A549 (cell line): Measurements from ENCODE around the gene POLR2B. TPM values are rescaled to one million over a fixed set of nuclear protein-coding genes. Genes with fewer than 3 reads are reported as not detected.
A peak's percentile ranks its signal among the peaks of the same experiment; 100 is the strongest.

Experiments used
- ATAC-seq, 2 experiments: fragments of 200-7000 bp in 1 of 2; fragments of >200 bp in 1 of 2; cut with Nextera tagmentation in 1 of 2; cut with Tn5 transposase in 1 of 2; 3 replicates each; pipeline versions ENCODE4 v1.8.0 to v1.9.1; 2018 to 2020; ENCODE audit warnings: mild to moderate bottlenecking in 1 of 2, moderate library complexity in 1 of 2
- CTCF ChIA-PET: fragments of 300-600 bp; sonication (Branson Sonifier 250); formaldehyde crosslinking; extraction: SDS; loops from one replicate; lab custom pipeline; 2021; ENCODE audit warnings: antibody characterized with exemption, inconsistent platforms; lab: Yijun Ruan, JAX
- POLR2A ChIA-PET: fragments of 350-600 bp; formaldehyde crosslinking; extraction: SDS; loops from one replicate; lab custom pipeline; 2021; ENCODE audit warnings: antibody characterized with exemption, inconsistent platforms; lab: Yijun Ruan, JAX
- DNase-seq, 2 experiments: peaks; one replicate each; pipeline versions ENCODE4 v3.0.0 to v3.0.0-alpha.2; 2011 to 2016; ENCODE audit warnings: low read depth in 1 of 2, low spot score in 1 of 2
- FAIRE-seq: peaks from 2 replicates; lab custom pipeline; 2011; peaks lifted over from hg19 to GRCh38; lab: Jason Lieb, UNC
- H3K27ac ChIP-seq, 2 experiments: fragments of >200 bp; sonication (Bioruptor Twin); formaldehyde crosslinking; 3 replicates each; pipeline ENCODE4 v1.5.1; 2016 to 2017
- H3K4me1 ChIP-seq: fragments of >200 bp; sonication (Bioruptor Twin); formaldehyde crosslinking; 3 replicates; pipeline ENCODE4 v1.6.1; 2016
- H3K4me2 ChIP-seq: fragments of >200 bp; sonication (Bioruptor Twin); formaldehyde crosslinking; 3 replicates; pipeline ENCODE4 v1.6.1; 2016
- H3K4me3 ChIP-seq: fragments of >200 bp; sonication (Bioruptor Twin); formaldehyde crosslinking; 3 replicates; pipeline ENCODE4 v1.5.1; 2016
- H3K9me3 ChIP-seq: fragments of >200 bp; sonication (Bioruptor Twin); formaldehyde crosslinking; 3 replicates; pipeline ENCODE4 v1.6.1; 2016
- BHLHE40 ChIP-seq: IDR thresholded peaks from 2 replicates; pipeline ENCODE4 v1.6.1; 2012; ENCODE audit warnings: low read depth, low read length, inconsistent platforms
- CBX8 ChIP-seq: fragments of 200-600 bp; sonication (generic); IDR thresholded peaks from 2 replicates; pipeline ENCODE4 v1.6.1; 2016
- CEBPB ChIP-seq, 2 experiments: fragments of >200 bp in 1 of 2; sonication (Bioruptor Twin) in 1 of 2; formaldehyde crosslinking in 1 of 2; IDR thresholded peaks; 2 replicates each; pipeline ENCODE4 v1.6.1; 2012 to 2016
- CHD2 ChIP-seq: fragments of 150-350 bp; IDR thresholded peaks from 2 replicates; pipeline ENCODE4 v1.6.1; 2014; ENCODE audit warnings: low read length; ENCODE audit not compliant: partially characterized antibody
- CHD4 ChIP-seq: fragments of 200-600 bp; sonication (generic); IDR thresholded peaks from 2 replicates; pipeline ENCODE4 v1.6.1; 2016; ENCODE audit warnings: antibody characterized with exemption, mild to moderate bottlenecking, borderline replicate concordance
- EHF ChIP-seq: fragments of 250-450 bp; sonication (Bioruptor Pico); IDR thresholded peaks from 2 replicates; pipeline ENCODE4 v1.5.0; 2020; ENCODE audit warnings: mild to moderate bottlenecking
- ESRRA ChIP-seq: fragments of 150-350 bp; IDR thresholded peaks from 2 replicates; pipeline ENCODE4 v1.6.1; 2014; ENCODE audit warnings: mild to moderate bottlenecking, low read length, borderline replicate concordance
- FOSB ChIP-seq: fragments of 250-450 bp; sonication (Bioruptor Pico); IDR thresholded peaks from 2 replicates; pipeline ENCODE4 v1.5.0; 2020; ENCODE audit warnings: mild to moderate bottlenecking, moderate library complexity
- HES2 ChIP-seq: fragments of >200 bp; sonication (Bioruptor Twin); formaldehyde crosslinking; IDR thresholded peaks from 2 replicates; pipeline ENCODE4 v1.6.1; 2016
- HOXA7 ChIP-seq: fragments of 250-450 bp; sonication (Bioruptor Pico); IDR thresholded peaks from 2 replicates; pipeline ENCODE4 v1.5.0; 2020; ENCODE audit warnings: mild to moderate bottlenecking, moderate library complexity
- JUN ChIP-seq, 2 experiments: fragments of >200 bp; sonication (Bioruptor Twin); formaldehyde crosslinking; IDR thresholded peaks; 2 replicates in 1 of 2; 3 replicates in 1 of 2; pipeline ENCODE4 v1.6.1; 2016 to 2017
- KDM1A ChIP-seq: fragments of 200-600 bp; sonication (generic); IDR thresholded peaks from 2 replicates; pipeline ENCODE4 v1.6.1; 2016; ENCODE audit warnings: low read depth, mild to moderate bottlenecking
- MYC ChIP-seq: IDR thresholded peaks from 2 replicates; pipeline ENCODE4 v1.6.1; 2012; ENCODE audit warnings: mild to moderate bottlenecking, inconsistent platforms, low read length, improper control_type of control experiment, borderline replicate concordance
- NPAS2 ChIP-seq: fragments of 250-450 bp; sonication (Bioruptor Pico); IDR thresholded peaks from 2 replicates; pipeline ENCODE4 v1.8.0; 2022; ENCODE audit warnings: mild to moderate bottlenecking, moderate library complexity, borderline replicate concordance
- PHF8 ChIP-seq: fragments of 200-600 bp; sonication (generic); IDR thresholded peaks from 2 replicates; pipeline ENCODE4 v1.6.1; 2016; ENCODE audit warnings: low read depth, mild to moderate bottlenecking, antibody characterized with exemption, moderate library complexity, borderline replicate concordance
- POLR2AphosphoS2 ChIP-seq: conservative IDR thresholded peaks from 2 replicates; pipeline ENCODE4 v1.6.1; 2012; ENCODE audit warnings: low read length, improper control_type of control experiment, inconsistent platforms
- RAD21 ChIP-seq, 2 experiments: fragments of >200 bp in 1 of 2; sonication (Bioruptor Twin) in 1 of 2; formaldehyde crosslinking in 1 of 2; IDR thresholded peaks in 1 of 2; conservative IDR thresholded peaks in 1 of 2; 2 replicates in 1 of 2; 3 replicates in 1 of 2; pipeline ENCODE4 v1.6.1; 2012 to 2018; ENCODE audit warnings: inconsistent platforms in 1 of 2
- RARB ChIP-seq: fragments of 250-450 bp; sonication (Bioruptor Pico); IDR thresholded peaks from 2 replicates; pipeline ENCODE4 v1.8.0; 2021; ENCODE audit warnings: mild to moderate bottlenecking, moderate library complexity
- ZFP36 ChIP-seq: fragments of 450-650 bp; IDR thresholded peaks from 2 replicates; pipeline ENCODE4 v1.6.1; 2014; ENCODE audit warnings: borderline replicate concordance; ENCODE audit not compliant: partially characterized antibody
- WGBS: methylation state at CpG from one replicate; pipeline ENCODE4 v1.1.6; 2017; ENCODE audit errors: missing lambda C conversion rate; 5-methylcytosine and 5-hydroxymethylcytosine counted together
- polyA plus RNA-seq, 4 experiments: library from polyadenylated mRNA; depleted of rRNA in 3 of 4; stranded (reverse); fragments of >200 nt; fragmentation: RNase III in 1 of 4; extraction: RNeasy Plus Mini Kit Qiagen cat#74134 plus additional on column Dnase treatment in 1 of 4; gene quantifications; 2 replicates in 3 of 4; 3 replicates in 1 of 4; pipeline ENCODE4 v1.2.3, GENCODE V29; 2011 to 2017
- TF ChIP-seq, protein P1 (sequence below): IDR thresholded peaks from 2 replicates; pipeline ENCODE4 v1.6.1; 2012; ENCODE audit warnings: low read depth, borderline replicate concordance
- TF ChIP-seq, protein P2 (sequence below): fragments of 250-450 bp; sonication (Bioruptor Pico); IDR thresholded peaks from 2 replicates; pipeline ENCODE4 v1.5.0; 2020; ENCODE audit warnings: low read depth, mild to moderate bottlenecking, moderate library complexity

Gene POLR2B
- polyA plus RNA-seq, 2 of the 4 experiments (the other 2 are of a cell fraction): 82.2 to 138 TPM

DNA sequence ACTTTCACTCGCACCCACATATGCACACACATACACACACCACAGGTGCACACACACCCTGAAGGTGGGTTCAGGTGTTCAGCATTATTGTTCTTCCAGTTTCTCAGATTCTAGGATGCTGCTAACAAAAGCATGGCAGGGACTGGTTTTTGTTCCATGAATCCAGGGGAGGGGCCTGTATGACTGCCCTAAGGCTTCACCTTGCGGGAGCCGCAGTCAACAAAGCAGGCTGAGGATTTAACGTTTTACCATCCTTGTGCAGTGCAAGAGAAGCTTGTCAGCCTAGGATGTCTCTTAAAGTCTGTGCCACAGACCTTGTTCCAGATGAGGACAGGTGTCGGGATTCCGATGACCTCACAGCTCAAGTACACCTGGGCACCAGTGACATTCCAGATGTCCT, 61.8 kb downstream of the POLR2B start:
- Histone ChIP-seq H3K4me3 (no peak overlapping the region), H3K4me2 (no peak overlapping the region), H3K4me1 (peaks cover 62% of the 10 kb centered on the region), H3K27ac (peak overlapping the region; percentile 59 to 79; a peak in 5 of 6 replicates), H3K9me3 (no peaks in the 10 kb centered on the region)
- no peak for TF ChIP-seq EHF
- TF ChIP-seq, protein P1, sequence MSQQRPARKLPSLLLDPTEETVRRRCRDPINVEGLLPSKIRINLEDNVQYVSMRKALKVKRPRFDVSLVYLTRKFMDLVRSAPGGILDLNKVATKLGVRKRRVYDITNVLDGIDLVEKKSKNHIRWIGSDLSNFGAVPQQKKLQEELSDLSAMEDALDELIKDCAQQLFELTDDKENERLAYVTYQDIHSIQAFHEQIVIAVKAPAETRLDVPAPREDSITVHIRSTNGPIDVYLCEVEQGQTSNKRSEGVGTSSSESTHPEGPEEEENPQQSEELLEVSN: no peak
- TF ChIP-seq CBX8: no peak
- 66% methylated on average over 6 of the region's 6 CpGs for WGBS
- ChIA-PET POLR2A (no interaction called here), CTCF (interaction anchor here (1.4 to 6.8 kb wide), 2 partner anchors 69 to 124 kb away, joined by 3 to 60 read pairs; partner anchors contain the start of gene IGFBP7)
- no peak for ATAC-seq
- FAIRE-seq: no peak
- DNase-seq: no peak

GRCh38 chr4:57041020-57041419, 62.3 kb downstream of the POLR2B start:
- peak overlapping the region; percentile 59 to 79; a peak in 4 of 6 replicates for H3K27ac ChIP-seq
- no peak for TF ChIP-seq ZFP36
- no peak for TF ChIP-seq EHF
- TF ChIP-seq CEBPB (IDR thresholded peaks at IDR 0.05): no peak
- TF ChIP-seq CHD4: no peak
- no peak for TF ChIP-seq HES2
- TF ChIP-seq CHD2: no peak
- no peak for TF ChIP-seq HOXA7 (CRISPR knock-in tag)
- no peak for TF ChIP-seq KDM1A
- TF ChIP-seq ESRRA: no peak
- no peak for TF ChIP-seq RAD21 (conservative IDR thresholded peaks at IDR 0.05 in 1 of 2, IDR thresholded peaks at IDR 0.05 in 1 of 2)
- TF ChIP-seq PHF8: no peak
- no peak for TF ChIP-seq JUN (IDR thresholded peaks at IDR 0.05)
- no peak for TF ChIP-seq NPAS2 (CRISPR knock-in tag)
- no peak for TF ChIP-seq FOSB (CRISPR knock-in tag)
- TF ChIP-seq RARB (CRISPR knock-in tag): no peak
- TF ChIP-seq MYC: no peak
- TF ChIP-seq POLR2AphosphoS2: no peak
- TF ChIP-seq, protein P2, sequence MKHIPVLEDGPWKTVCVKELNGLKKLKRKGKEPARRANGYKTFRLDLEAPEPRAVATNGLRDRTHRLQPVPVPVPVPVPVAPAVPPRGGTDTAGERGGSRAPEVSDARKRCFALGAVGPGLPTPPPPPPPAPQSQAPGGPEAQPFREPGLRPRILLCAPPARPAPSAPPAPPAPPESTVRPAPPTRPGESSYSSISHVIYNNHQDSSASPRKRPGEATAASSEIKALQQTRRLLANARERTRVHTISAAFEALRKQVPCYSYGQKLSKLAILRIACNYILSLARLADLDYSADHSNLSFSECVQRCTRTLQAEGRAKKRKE: no peak
- H3K4me2 ChIP-seq: no peak overlapping the region
- CTCF ChIA-PET: interaction anchor here (1.4 to 6.8 kb wide), 2 partner anchors 69 to 123 kb away, joined by 3 to 60 read pairs; partner anchors contain the start of gene IGFBP7
- 83% methylated on average over 1 of the region's 1 CpG for WGBS
- H3K9me3 ChIP-seq: no peaks in the 10 kb centered on the region
- FAIRE-seq (no peak), DNase-seq (no peak), ATAC-seq (no peak)
- POLR2A ChIA-PET: no interaction called here
- no peak overlapping the region for H3K4me3 ChIP-seq
- H3K4me1 ChIP-seq: peaks cover 62% of the 10 kb centered on the region

DNA sequence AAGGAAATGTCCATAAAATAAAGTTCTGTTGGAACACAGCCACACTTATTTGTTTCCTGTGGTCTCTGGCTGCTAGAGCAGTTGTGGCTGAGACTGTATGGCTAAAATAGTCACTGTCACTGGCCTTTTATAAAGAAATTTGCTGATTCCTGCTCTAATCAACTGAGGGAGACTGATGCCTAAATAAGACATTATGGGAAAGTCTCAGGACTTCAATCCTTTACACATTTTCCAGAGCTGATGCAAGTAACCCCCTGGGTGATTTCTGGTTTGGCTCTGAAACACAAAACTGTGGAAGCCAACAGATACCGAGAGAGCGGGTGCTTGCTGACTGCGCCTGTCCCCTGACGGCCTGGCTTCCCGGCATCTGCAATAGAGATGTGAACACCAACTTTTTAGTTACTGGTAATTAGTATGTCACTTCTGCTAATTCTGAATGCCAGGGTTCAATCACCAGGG, 64.0 kb downstream of the POLR2B start:
- WGBS: 98% methylated on average over 5 of the region's 5 CpGs
- DNase-seq (no peak), FAIRE-seq (no peak), ATAC-seq (no peak)
- Histone ChIP-seq H3K27ac (peak overlapping the region; percentile 30 to 79; a peak in 4 of 6 replicates), H3K4me1 (peaks cover 69% of the 10 kb centered on the region), H3K4me3 (no peak overlapping the region), H3K9me3 (no peaks in the 10 kb centered on the region), H3K4me2 (no peak overlapping the region)
- CTCF ChIA-PET: interaction anchor here (1.1 to 6.8 kb wide), 2 partner anchors 121 to 127 kb away, joined by 5 to 60 read pairs; no protein-coding TSS in a partner anchor
- POLR2A ChIA-PET: no interaction called here
- no peak for TF ChIP-seq BHLHE40
